Measurements from ENCODE around the gene TBC1D19.
"Not testable (repeated sequence)": the region's sequence is repeated elsewhere in the genome, so short reads cannot be mapped to it uniquely, and the experiment has no call there.

The TBC1D19 gene

GRCh38 chr4:26583865-26584652, at the start of gene TBC1D19:
Gene TBC1D19, plus strand, starts transcription at chr4:26584084. Its CDS starts 110 bp downstream, at chr4:26584194.
- peak; percentile 81 for DNase-seq

GRCh38 chr4:26542991-26543390, 40.9 kb upstream of the TBC1D19 start:
- no peak for DNase-seq

- no peak for DNase-seq
These were observed 39.5 kb upstream of the TBC1D19 start for GRCh38 chr4:26544421-26544820.

- DNase-seq, result not testable (repeated sequence)
These were observed 35.5 kb upstream of the TBC1D19 start for GRCh38 chr4:26548379-26548778.

GRCh38 chr4:26557164-26557563, 26.7 kb upstream of the TBC1D19 start:
- no peak for DNase-seq

GRCh38 chr4:26558166-26558895, 25.6 kb upstream of the TBC1D19 start:
- no peak for DNase-seq

GRCh38 chr4:26566133-26566532, 17.8 kb upstream of the TBC1D19 start:
- no peak for DNase-seq

- DNase-seq, result no peak
These were observed 15.4 kb upstream of the TBC1D19 start for GRCh38 chr4:26568446-26568994.

- DNase-seq, result no peak
These were observed 13.3 kb upstream of the TBC1D19 start for GRCh38 chr4:26570596-26570995.

- DNase-seq, result no peak
These were observed 10.5 kb upstream of the TBC1D19 start for GRCh38 chr4:26573389-26573794.

- DNase-seq, result no peak
These were observed 9.3 kb upstream of the TBC1D19 start for GRCh38 chr4:26574563-26574962.

- DNase-seq, result no peak
These were observed 7.6 kb upstream of the TBC1D19 start for GRCh38 chr4:26576231-26576739.

GRCh38 chr4:26577066-26577465, 6.8 kb upstream of the TBC1D19 start:
- no peak for DNase-seq

- DNase-seq, result no peak
These were observed 4.7 kb upstream of the TBC1D19 start for GRCh38 chr4:26579169-26579568.

GRCh38 chr4:26581341-26581740, 2.5 kb upstream of the TBC1D19 start:
- DNase-seq, result not testable (repeated sequence)

GRCh38 chr4:26583538-26583864, 383 bp upstream of the TBC1D19 start:
- no peak for DNase-seq

GRCh38 chr4:26584725-26585124, 841 bp downstream of the TBC1D19 start:
- DNase-seq, result no peak

GRCh38 chr4:26589705-26590104, 5.8 kb downstream of the TBC1D19 start:
- no peak for DNase-seq

GRCh38 chr4:26590639-26591038, 6.8 kb downstream of the TBC1D19 start:
- no peak for DNase-seq

GRCh38 chr4:26593557-26593956, 9.7 kb downstream of the TBC1D19 start:
- not testable (repeated sequence) for DNase-seq

- no peak for DNase-seq
These were observed 10.5 kb downstream of the TBC1D19 start for GRCh38 chr4:26594371-26594770.

GRCh38 chr4:26594778-26595177, 10.9 kb downstream of the TBC1D19 start:
- no peak for DNase-seq

GRCh38 chr4:26596843-26597242, 13.0 kb downstream of the TBC1D19 start:
- DNase-seq, result no peak

- no peak for DNase-seq
These were observed 17.3 kb downstream of the TBC1D19 start for GRCh38 chr4:26601204-26601603.
